HCEC 1CT (cell line): ENCODE data around the gene UBE2J1.
"Not testable (repeated sequence)": the region's sequence is repeated elsewhere in the genome, so short reads cannot be mapped to it uniquely, and the experiment has no call there.

Experiments used
- DNase-seq: peaks from one replicate; pipeline ENCODE4 v3.0.0-alpha.2; 2017

UBE2J1 gene, protein sequence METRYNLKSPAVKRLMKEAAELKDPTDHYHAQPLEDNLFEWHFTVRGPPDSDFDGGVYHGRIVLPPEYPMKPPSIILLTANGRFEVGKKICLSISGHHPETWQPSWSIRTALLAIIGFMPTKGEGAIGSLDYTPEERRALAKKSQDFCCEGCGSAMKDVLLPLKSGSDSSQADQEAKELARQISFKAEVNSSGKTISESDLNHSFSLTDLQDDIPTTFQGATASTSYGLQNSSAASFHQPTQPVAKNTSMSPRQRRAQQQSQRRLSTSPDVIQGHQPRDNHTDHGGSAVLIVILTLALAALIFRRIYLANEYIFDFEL

DNA sequence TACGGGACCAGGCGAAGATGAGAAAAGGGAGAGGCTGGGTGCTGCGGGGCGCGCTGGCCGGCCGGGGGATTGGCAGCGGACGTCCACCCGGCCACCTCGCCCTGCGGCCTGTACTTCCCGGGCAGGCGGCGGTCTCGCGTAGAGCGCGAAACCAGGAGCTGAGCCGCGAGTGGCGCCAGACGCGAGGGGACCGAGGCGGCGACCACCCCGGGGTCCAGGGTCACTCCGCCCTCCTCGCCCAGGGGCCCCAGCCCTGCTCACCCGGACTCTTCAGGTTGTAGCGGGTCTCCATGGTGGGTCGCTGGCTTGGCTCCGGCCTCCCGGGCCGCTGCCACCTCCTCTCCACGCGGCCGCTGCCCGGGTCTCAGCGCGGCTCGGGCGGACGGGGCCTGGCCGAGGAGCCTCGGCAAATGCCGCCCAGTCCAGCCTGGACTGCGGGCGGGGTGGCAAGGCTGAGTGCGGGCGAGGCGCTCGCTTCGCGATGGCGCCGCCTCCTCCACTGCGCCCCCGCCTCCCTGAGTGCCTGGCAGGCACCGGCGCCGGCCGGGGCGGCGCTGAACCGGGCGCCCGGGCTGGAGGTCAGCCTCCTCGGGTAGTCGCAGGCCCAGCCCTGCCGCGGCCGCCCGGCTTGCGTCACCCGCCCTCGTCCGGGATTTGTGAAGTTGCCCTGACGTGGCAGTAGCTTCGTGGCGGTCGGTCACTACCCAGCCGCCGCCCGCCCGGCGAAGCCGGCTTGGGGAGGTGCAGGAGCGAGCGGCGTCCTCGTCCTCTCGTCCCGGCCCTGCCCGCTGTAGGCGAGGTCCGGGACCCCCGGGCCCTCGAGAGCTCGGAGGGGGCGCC is at the start of gene UBE2J1:
Gene UBE2J1, minus strand, starts transcription at position 445 of the 840 bp plus-strand sequence. Its CDS starts 153 bp downstream, at position 292.
- DNase-seq = peak; percentile 88

DNA sequence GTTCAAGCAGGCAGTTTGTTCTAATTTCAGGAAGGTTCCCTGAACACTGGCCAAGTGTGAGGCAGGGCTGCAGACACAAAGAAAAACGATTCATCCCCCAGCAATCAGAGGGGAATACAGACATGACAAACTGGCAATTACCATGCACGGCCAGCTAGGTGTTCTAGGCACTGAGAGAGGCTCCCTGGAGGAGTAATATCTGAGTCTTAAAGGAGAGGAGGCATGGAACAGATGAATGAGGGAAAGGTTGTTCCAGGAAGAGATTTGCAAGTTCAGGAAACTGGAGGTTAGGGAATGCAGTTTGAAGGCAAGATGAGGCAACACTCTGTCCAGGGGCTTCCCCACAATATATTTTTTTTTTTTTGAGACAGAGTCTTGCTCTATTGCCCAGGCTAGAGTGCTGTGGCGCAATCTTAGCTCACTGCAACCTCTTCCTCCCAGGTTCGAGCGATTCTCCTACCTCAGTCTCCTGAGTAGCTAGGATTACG is 48.4 kb upstream of the UBE2J1 start:
- no peak for DNase-seq

DNA sequence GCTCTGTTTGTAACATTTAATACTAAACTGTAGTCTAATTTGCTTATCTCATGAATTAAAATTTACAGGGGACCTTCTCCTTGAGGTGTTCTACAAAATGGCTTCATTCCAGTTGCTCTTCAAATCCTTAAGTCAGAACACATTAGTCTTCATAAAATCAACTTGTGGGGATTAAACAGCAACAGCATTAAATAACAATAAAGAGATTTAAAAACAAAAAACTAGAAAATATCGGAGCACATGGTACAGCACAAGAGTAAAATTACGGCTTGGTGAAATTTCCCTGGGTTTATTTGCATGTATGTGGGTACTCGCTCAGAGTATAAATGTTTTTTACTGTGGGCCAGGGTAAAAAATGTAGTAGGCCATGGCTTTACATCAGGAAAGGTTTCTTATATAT is 47.5 kb upstream of the UBE2J1 start:
- DNase-seq = no peak

DNA sequence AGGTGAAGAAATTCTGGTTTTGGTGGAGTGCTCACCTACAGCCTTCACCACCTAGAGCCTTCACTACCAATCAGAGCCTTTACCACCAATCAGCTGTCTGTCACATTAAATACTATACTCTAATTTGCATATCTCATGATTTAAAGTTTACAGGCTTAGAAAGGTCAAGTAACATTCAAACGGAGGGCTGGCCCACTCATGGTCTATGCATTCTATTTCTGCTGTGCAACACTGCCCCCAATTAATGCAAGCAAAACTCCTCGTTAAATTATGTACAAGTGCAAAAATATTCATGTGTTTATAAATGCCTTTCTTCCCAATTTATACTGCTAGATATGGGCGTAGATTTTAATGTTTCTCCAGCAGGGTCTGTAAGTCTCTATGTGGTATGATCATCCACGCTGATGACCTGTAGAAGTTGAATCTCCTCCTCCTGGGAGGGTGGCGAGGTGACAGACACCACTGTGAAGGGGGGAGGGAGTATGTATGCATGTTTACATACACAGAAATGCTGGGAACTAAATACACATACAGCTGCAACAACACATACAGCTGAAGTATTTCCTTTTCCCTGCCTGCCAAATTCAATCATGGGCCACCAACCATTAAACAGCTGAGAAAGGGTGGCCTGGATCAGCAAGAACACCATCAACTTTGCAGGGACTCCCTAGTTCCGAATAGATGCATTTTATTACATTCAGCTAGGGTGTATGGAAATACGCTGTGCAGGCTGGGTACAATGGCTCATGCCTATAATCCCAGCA is 46.4 kb upstream of the UBE2J1 start:
- DNase-seq = no peak

DNA sequence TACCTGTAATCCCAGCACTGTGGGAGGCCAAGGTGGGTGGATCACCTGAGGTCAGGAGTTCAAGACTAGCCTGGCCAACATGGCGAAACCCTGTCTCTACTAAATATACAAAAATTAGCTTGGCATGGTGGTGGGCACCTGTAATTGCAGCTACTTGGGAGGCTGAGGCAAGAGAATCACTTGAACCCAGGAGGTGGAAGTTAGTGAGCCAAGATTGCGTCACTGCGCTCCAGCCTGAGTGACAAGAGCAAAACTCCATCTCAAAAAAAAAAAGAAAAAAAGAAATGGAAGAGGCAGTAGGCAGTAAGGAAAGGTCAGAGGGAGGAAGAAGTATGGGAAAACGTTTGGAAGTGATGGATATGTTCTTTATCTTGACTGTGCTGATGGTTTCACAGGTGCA is 45.4 kb upstream of the UBE2J1 start:
- DNase-seq = not testable (repeated sequence)

DNA sequence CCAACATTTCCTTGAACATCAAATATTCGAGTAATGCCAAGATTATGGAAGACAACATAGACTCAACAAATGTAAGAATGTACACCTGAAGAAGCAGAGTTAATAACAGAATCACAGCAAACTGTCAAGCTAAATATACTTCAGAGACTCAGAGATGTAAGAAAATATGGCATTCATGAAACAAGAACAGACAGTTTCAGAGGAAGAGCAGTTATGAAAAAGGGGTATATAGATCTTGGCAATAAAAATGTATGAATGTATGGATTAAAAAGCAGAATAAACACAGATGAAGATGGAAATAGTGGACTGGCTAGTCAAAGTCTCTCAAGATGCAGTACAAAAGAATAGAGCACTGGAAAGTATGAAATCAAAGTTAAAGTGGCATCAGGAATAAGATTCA is 41.1 kb upstream of the UBE2J1 start:
- DNase-seq = no peak

DNA sequence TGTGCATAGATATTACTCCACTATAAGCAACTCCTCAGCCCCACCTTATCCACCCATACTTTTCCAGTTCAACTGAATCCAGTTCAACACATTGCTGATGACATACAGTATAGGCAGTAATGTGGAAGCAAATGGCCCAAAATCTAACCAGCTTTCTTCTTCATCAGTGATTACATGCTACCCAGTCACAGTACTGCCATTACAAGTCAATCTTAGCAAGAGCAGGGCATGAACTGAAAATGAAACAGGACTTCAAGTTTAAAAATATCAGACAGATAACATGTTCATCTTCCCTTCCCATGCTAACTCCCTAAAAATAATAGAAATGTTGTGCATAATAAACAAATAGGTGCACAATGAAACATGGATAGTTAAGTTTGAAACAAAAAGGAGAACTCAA is 40.3 kb upstream of the UBE2J1 start:
- DNase-seq = no peak

DNA sequence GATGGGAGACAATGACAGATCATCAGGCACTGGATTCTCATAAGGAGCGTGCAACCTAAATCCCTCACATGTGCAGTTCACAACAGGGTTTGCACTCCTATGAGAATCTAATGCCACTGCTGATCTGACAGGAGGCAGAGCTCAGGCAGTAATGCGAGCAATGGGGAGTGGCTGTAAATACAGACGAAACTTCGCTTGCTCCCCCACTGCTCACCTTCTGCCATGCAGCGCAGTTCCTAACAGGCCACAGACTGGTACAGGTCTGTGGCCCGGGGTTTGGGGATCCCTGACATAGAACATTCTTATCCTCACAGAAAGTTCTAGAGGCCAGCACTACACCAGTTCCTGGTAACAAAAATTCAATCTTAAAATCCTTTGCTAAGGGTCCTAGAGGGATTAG is 36.3 kb upstream of the UBE2J1 start:
- no peak for DNase-seq

DNA sequence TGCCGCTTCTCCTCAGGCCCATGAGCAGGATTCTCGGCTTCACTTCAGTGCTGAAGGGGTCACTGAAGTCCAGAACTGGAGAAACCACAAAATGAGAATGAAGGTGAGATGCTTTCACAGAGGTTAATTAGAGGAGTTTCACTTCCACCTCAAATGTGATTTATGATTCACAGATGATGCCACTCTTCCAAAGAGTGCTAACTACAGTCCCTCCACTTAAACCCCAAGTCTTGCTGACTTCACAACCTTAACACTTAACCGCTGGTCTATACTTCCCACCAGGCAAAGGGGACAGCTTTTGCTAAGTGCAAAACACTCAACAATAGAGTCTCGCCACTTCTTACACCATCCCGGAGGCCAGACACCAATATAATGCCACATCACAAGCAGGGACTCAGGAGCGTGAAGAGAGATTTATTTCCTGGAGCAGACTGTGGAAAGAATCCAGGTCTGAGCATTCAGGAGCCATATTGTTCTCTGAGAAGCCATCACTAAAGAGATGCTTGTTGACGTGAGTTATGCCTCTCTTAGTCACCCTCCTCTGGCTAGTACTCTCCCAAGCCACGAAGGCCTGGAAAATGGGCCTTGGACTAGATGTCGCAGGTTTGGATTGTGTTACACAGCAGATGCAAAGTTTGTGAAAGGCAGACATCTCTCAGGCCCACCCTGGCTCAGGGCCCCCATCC is 35.1 kb upstream of the UBE2J1 start:
- DNase-seq = no peak

DNA sequence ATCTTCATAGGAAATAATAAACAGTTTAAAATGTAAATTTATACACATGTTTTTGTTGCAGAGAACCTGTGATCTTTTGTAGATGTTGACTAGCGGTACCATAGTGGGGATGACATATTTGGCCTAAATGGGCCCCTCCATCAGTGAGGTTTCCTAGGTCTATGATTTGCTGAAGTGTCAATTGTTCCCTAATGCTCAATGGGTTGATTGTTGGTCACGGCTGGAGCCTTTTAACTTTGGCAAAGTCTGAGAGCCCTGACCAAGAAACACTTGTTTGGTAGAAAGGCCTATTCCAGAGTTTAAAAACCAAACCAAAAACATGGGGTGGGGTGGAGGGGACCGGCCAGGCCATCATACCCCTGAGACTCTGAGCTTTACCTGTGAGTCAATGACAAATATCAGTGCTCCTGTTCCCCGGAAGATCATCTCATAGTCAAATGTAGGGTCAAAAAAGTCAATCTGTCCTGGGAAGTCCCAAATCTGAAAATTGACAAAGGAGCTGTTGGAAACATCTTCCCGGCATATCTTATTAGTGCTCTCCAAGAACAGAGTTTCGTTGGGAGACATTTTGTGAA is 34.5 kb upstream of the UBE2J1 start:
- no peak for DNase-seq

DNA sequence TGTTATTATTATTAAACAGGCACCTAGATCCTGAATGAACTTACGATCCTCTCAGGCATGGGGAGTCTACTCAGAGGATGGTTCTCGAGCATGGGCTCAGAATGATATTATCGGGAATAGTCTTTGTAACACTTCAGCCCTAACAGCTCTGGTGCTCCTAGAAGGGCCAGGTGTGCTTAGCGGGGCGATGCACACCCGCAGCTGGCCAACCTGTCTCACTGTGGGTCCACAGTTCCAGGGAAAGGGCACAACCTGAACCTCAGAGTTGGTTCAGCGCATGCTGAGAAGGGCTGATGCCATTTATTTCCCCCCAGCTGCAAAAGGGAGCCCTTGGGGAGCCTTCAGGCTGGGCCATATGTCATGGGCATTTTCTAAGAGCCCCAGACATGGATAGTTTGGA is 33.3 kb upstream of the UBE2J1 start:
- DNase-seq = no peak

DNA sequence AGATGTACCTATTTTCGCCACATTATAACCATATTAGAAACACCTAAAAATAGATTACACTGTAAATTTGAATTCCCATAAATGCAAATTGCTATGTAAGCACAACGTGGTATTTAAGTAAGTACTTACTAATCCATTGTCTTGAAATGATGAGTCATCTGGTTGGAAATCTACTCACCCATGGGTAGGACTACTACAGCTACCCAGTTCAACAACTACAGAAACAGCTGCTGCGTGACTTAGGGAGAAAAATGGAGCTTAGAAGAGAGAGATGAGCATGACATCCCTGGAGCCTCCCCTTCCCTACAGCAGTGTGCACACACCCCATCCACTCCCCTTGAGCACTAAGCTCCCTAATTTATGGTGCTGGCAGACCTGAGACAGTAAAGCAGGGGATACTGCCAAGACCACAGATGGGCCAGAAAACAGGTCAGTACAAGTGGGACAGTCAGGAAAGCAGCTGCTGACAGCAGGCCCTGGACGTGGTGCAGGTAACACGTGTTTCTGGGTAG is 32.7 kb upstream of the UBE2J1 start:
- peak; percentile 41 for DNase-seq

DNA sequence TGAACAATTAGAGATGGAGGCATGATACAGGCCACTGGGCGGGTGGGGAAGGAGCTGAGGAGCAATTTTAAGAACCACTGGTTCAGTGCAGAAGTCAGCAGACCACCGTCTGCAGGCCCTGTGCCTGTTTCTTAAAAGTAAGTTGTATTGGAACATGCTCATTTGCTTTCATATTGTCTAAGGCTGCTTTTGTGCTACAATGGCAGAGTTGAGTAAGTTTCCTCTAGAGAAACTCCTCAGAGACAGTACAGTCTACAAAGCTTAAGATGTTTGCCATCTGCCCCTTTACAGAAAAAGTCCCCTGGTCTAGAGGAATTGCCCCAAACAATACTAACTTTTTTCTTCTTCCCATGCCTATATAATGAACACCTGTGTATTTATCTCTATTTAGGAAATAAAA is 28.5 kb upstream of the UBE2J1 start:
- no peak for DNase-seq

DNA sequence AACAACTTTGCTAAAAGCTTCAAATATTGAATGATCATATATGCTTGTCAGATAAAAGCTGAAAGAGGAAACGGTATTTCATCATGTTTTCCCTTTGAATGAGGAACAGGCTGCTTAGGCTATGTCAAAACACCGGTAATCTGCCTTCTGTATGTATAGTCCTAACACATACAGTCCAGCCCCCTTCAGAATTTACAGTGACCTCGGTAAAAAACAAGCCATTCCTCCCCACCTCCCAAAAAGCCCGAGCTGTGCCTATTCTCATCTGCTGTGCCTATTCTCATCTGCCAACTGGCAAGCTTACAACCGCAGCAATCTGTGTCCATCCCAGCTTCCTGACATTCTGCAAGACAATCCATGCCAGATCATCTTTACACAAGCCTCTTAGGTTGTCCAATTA is 26.8 kb upstream of the UBE2J1 start:
- no peak for DNase-seq

DNA sequence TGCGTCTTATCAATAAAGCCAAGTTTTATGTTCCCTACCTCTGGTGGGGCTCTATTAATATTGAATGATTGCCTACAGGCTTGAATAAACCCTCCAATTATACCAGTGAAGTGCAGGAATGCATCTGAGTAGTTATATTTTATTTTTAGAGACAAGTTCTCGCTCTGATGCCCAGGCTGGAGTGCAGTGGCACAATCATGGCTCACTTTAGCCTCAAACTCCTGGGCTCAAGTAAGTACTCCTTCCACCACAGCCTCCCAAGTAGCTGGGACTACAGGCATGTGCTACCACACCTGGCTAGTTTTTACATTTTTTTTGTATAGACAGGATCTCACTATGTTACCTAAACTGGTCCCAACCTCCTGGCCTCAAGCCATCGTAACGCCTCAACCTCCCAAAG is 26.1 kb upstream of the UBE2J1 start:
- DNase-seq = no peak

DNA sequence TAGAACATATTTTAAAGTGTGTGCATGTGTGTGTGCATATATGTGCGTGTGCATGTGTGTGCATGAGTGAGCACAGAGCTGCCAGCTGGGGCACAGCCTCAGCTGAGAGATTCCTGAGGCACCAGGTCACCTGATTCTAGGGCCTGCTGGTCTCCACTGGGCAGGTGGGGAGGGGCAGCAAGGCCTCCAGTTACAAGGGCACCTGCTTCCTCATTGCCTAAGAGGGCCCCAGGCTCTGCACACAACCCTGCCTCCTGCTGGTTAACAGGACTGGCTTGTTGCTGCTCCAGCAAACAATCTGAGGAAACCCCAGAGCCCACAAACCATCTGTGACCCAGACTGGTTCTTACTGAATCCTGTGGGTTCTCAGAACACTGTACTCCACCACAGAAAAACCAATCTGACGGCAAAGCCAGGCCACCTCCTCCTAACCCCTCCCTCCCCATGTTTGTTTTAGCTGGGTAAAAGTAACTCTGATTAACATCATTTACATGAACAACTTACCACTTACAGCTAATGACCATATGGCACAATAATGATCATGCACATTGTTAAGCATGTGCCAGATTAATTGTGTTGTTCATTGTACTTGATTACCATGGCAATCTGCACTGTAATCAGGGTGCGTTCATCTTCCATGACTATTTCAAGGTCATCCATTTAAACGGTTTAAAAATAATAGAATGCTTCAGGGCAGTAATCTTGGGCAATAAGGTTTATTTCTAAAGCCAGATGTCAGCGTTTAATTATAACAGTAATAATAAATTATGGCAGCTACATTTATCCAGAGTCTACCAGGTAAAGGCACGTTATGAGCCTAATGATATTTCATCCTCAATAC is 23.1 kb upstream of the UBE2J1 start:
- no peak for DNase-seq

DNA sequence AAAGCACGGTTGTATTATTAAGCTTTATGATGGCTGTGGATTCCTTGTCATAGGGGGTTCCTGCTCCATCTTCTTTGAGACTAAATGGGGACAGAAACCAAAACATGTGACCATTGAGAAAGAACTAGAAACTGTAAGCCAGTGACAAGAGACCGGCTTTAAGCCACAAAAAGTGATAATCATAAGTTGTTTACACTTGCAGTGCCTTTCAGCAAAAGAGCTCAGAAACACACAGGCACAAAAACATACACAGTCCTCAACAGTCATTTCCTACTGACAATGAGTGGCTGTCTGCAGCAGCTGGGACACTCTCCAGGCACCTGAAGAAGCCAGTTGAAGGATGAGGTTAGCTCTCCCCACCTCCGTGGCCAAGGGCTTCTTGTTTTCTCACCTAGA is 20.0 kb upstream of the UBE2J1 start:
- DNase-seq = no peak

DNA sequence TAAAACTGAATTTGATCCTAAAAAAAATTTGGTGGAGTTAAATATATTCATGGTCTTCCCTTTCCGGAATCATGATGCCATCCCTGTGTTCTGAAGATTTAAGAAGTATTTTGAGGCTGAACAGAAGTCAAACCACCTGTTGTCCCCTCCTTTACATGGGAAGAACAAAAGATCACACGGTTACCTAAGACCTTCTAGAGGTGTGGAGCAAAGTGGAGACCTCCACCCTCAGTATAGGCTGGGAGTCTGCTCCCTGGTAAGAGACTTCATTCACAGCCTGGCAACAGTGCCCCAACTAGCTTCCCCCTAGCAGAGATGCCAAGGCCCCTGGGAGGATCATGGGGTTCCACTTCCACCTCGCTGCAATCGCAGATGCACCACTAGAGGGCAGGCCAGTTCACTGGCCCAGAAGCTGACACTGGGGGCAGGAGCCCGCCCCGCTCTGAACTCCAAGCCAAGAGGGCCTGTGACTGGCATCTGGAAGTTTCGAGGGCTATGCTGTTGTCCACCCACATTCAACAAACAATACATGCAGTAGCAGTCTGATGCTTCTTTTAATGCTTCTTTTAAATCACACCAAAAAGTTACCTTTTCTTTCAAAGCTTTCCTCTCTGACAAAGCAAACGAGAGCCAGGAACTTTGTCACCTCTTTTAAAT is 19.5 kb upstream of the UBE2J1 start:
- DNase-seq = peak; percentile 27

DNA sequence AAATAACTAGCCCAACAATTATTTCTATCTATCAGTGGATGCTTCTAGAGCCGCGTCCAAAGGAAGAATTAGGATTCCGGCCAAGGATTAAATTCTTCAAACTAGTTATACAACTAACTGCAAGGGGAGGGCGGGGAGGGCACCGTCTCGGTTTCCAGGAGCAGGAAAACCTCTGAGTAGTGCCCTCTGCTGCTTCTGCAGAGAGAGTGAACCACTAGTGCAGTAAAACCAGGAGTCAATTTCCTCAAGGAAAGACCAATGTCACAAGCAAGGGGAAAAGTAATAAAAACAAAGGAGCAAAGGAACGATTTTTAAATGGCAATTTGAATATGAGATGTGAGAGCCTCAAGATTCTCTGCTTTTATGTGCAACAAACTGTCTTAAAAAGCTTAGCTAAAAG is 16.5 kb upstream of the UBE2J1 start:
- peak; percentile 54 for DNase-seq

DNA sequence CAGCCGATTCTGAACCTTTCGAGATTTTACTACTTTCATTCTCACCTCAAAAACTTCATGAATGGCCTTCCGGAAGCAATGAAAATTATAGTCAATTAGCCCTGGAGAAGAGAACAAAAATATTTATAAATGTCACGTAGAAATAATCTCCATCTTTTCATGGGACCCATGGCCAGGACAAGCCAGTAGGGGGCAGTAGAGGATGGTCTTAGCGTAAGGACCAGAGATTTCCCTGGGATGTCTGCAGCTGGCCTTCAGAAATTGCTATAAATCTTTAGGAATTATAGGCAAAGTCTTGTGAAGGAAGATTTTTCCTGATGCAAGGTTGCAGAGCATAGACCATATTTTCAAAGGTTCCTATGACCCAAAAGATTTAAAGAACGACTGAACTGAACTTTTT is 15.6 kb upstream of the UBE2J1 start:
- DNase-seq = peak; percentile 39

DNA sequence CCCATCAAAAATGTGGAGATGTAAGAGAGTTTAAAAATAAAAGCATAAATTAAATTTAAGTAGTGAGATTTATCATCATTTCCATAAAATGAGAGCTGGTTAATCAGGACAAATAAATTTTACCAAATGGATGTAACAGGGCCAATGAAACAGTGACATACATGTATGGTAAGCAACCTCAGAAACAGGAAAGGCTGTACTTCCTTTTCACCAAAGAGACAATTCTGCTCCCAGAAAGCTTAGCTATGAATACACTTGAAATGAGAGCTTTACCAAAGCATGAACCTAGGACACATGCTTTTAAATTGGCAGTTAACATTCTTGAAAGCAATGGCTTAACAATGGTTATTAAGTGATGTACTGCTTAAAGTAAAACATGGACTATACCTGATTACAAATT is 12.1 kb upstream of the UBE2J1 start:
- no peak for DNase-seq
